Natural killer cell (primary cell): ENCODE results near the gene SAA1. TPM values are rescaled to one million over a fixed set of nuclear protein-coding genes. Genes with fewer than 3 reads are reported as not detected.

Source experiments
- ATAC-seq, 3 donors: fragments of 150-1000 bp in 2 of 3; fragments of 200-7000 bp in 1 of 3; cut with Tn5 transposase; 1 replicate in 1 of 3; 2 replicates in 2 of 3; pipeline ENCODE4 v1.10.0; 2021; ENCODE audit warnings: mild to moderate bottlenecking in 2 of 3, moderate library complexity in 2 of 3
- DNase-seq, 2 donors: peaks; one replicate each; pipeline versions ENCODE4 v3.0.0 to v3.0.0-alpha.2; 2013 to 2021; ENCODE audit warnings: mixed read lengths in 1 of 2
- H3K27ac ChIP-seq: one replicate; pipeline ENCODE4 v1.5.1; 2013; ENCODE audit warnings: mild to moderate bottlenecking, low read length
- H3K27me3 ChIP-seq: one replicate; pipeline ENCODE4 v1.6.1; 2013; ENCODE audit warnings: low read length; ENCODE audit not compliant: control insufficient read depth, insufficient read depth
- H3K36me3 ChIP-seq: one replicate; pipeline ENCODE4 v1.6.1; 2013; ENCODE audit warnings: low read length; ENCODE audit not compliant: control insufficient read depth, insufficient read depth
- H3K4me1 ChIP-seq: one replicate; pipeline ENCODE4 v1.6.1; 2013; ENCODE audit warnings: low read length; ENCODE audit not compliant: control insufficient read depth, insufficient read depth
- H3K4me3 ChIP-seq: one replicate; pipeline ENCODE4 v1.5.1; 2013; ENCODE audit warnings: low read length
- H3K9me3 ChIP-seq: one replicate; pipeline ENCODE4 v1.6.1; 2013; ENCODE audit warnings: low read length; ENCODE audit not compliant: control insufficient read depth, insufficient read depth
- H3K27ac Mint-ChIP-seq, 2 donors: one replicate each; pipeline ENCODE4 v1.8.0; 2022; ENCODE audit warnings: mild to moderate bottlenecking in 2 of 2, mixed read lengths in 2 of 2, moderate library complexity in 1 of 2
- H3K27me3 Mint-ChIP-seq, 2 donors: one replicate each; pipeline ENCODE4 v1.8.0; 2022; ENCODE audit warnings: low read depth in 2 of 2, mixed read lengths in 2 of 2
- H3K36me3 Mint-ChIP-seq: one replicate; pipeline ENCODE4 v1.8.0; 2022; ENCODE audit warnings: mixed read lengths
- H3K4me1 Mint-ChIP-seq, 2 donors: one replicate each; pipeline ENCODE4 v1.8.0; 2022; ENCODE audit warnings: mixed read lengths in 2 of 2
- H3K4me3 Mint-ChIP-seq: one replicate; pipeline ENCODE4 v1.8.0; 2022; ENCODE audit warnings: mild to moderate bottlenecking, moderate library complexity, mixed read lengths
- H3K9me3 Mint-ChIP-seq, 2 donors: one replicate each; pipeline ENCODE4 v1.8.0; 2022; ENCODE audit warnings: mixed read lengths in 2 of 2
- CTCF ChIP-seq: fragments of 200-600 bp; IDR thresholded peaks from one replicate; pipeline ENCODE4 v1.8.0; 2022; ENCODE audit warnings: antibody characterized with exemption
- WGBS: methylation state at CpG from one replicate; pipeline ENCODE4 v1.1.7; 2013; ENCODE audit warnings: missing lambda C conversion rate; ENCODE audit not compliant: insufficient coverage; 5-methylcytosine and 5-hydroxymethylcytosine counted together
- intact Hi-C: fragments of 100-400 bp; cut with micrococcal nuclease; formaldehyde crosslinking; loops from one replicate; pipeline ENCODE4 v1.14.2; 2022
- total RNA-seq, 4 donors: library from RNA; stranded (reverse); fragments of 120-200 nt in 1 of 4; gene quantifications; one replicate each; pipeline versions ENCODE4 v1.2.3 to v1.2.4, GENCODE V29; 2013 to 2022

SAA1 gene
- total RNA-seq, 3 donors from 2014 or later (not counting 1 experiment from before 2014, with no cell fraction given) = not detected

GRCh38 chr11:18271206-18271605 is 5.1 kb downstream of the SAA1 start:
- Mint-ChIP-seq H3K27ac (no peak overlapping the region), H3K9me3 (no peaks in the 10 kb centered on the region), H3K4me1 (no peaks in the 10 kb centered on the region), H3K36me3 (no peaks in the 10 kb centered on the region), H3K4me3 (no peak overlapping the region), H3K27me3 (no peaks in the 10 kb centered on the region)
- no peak for ATAC-seq
- no peak overlapping the region for H3K4me3 ChIP-seq
- no peaks in the 10 kb centered on the region for H3K36me3 ChIP-seq
- no peak overlapping the region for H3K27ac ChIP-seq
- H3K9me3 ChIP-seq = no peaks in the 10 kb centered on the region
- intact Hi-C loops = no loop called here
- no peak for TF ChIP-seq CTCF
- 86% methylated on average over 4 of the region's 4 CpGs for WGBS
- no peaks in the 10 kb centered on the region for H3K27me3 ChIP-seq
- DNase-seq = no peak
- H3K4me1 ChIP-seq = no peaks in the 10 kb centered on the region

GRCh38 chr11:18277565-18278271 is 11.7 kb downstream of the SAA1 start:
- no peak overlapping the region for H3K4me3 ChIP-seq
- peaks cover 15% of the 10 kb centered on the region for H3K36me3 Mint-ChIP-seq
- intact Hi-C loops = no loop called here
- no peak for DNase-seq
- ATAC-seq = no peak
- H3K4me3 Mint-ChIP-seq = no peak overlapping the region
- no peaks in the 10 kb centered on the region for H3K9me3 Mint-ChIP-seq
- H3K27ac Mint-ChIP-seq = no peak overlapping the region
- H3K27me3 Mint-ChIP-seq = no peaks in the 10 kb centered on the region
- peaks cover 25% of the 10 kb centered on the region for H3K36me3 ChIP-seq
- no peak overlapping the region for H3K27ac ChIP-seq
- H3K4me1 ChIP-seq = no peaks in the 10 kb centered on the region
- H3K4me1 Mint-ChIP-seq = peaks cover 5 to 8% of the 10 kb centered on the region in 2 donors
- no peaks in the 10 kb centered on the region for H3K9me3 ChIP-seq
- 96% methylated on average over 3 of the region's 5 CpGs for WGBS
- no peak for TF ChIP-seq CTCF
- no peaks in the 10 kb centered on the region for H3K27me3 ChIP-seq

GRCh38 chr11:18280438-18281045 is 14.5 kb downstream of the SAA1 start:
- peaks cover 41% of the 10 kb centered on the region for H3K36me3 ChIP-seq
- H3K4me1 ChIP-seq = no peaks in the 10 kb centered on the region
- no peaks in the 10 kb centered on the region for H3K9me3 ChIP-seq
- Mint-ChIP-seq H3K4me3 (no peak overlapping the region), H3K4me1 (peaks cover 5 to 8% of the 10 kb centered on the region in 2 donors), H3K27me3 (no peaks in the 10 kb centered on the region), H3K9me3 (no peaks in the 10 kb centered on the region), H3K36me3 (peaks cover 25% of the 10 kb centered on the region), H3K27ac (peak overlapping the region; percentile 66 to 69)
- H3K27ac ChIP-seq = peak overlapping the region; percentile 59
- 33% methylated on average over 1 of the region's 4 CpGs for WGBS
- intact Hi-C loops = no loop called here
- H3K4me3 ChIP-seq = no peak overlapping the region
- no peak for TF ChIP-seq CTCF
- H3K27me3 ChIP-seq = no peaks in the 10 kb centered on the region
- DNase-seq = no peak
- peak in 1 of 3 donors; percentile 17 for ATAC-seq
